ENCODE data around the gene PEX26. TPM values are rescaled to one million over a fixed set of nuclear protein-coding genes. Genes with fewer than 3 reads are reported as not detected.

Gene PEX26
- total RNA-seq = 46.1 and 50.1 TPM in 2 replicates
- long read RNA-seq, partial matches to known transcripts = 0 of 2 reads
- long read RNA-seq, other reads (novel, unspliced or antisense) = 2 of 2 reads

GRCh38 chr22:18077639-18078328 is at the start of gene PEX26:
Gene PEX26, plus strand, starts transcription at chr22:18077990. Its CDS starts 387 bp downstream, at chr22:18078377.
- Mint-ChIP-seq H3K4me1 (ENCODE audit: low read depth) (peaks cover 13% of the 10 kb centered on the region), H3K36me3 (ENCODE audit: insufficient read depth) (peaks cover 20% of the 10 kb centered on the region), H3K27me3 (no peaks in the 10 kb centered on the region), H3K9me3 (ENCODE audit: low read depth) (no peaks in the 10 kb centered on the region), H3K4me3 (ENCODE audit: low read depth) (peak within 1 kb of the TSS; percentile 88), H3K27ac (peak within 1 kb of the TSS; percentile 98)
- peak; percentile 81 for DNase-seq (ENCODE audit: low spot score, unreplicated experiment)
- TF ChIP-seq, protein P1, sequence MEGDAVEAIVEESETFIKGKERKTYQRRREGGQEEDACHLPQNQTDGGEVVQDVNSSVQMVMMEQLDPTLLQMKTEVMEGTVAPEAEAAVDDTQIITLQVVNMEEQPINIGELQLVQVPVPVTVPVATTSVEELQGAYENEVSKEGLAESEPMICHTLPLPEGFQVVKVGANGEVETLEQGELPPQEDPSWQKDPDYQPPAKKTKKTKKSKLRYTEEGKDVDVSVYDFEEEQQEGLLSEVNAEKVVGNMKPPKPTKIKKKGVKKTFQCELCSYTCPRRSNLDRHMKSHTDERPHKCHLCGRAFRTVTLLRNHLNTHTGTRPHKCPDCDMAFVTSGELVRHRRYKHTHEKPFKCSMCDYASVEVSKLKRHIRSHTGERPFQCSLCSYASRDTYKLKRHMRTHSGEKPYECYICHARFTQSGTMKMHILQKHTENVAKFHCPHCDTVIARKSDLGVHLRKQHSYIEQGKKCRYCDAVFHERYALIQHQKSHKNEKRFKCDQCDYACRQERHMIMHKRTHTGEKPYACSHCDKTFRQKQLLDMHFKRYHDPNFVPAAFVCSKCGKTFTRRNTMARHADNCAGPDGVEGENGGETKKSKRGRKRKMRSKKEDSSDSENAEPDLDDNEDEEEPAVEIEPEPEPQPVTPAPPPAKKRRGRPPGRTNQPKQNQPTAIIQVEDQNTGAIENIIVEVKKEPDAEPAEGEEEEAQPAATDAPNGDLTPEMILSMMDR (IDR thresholded peaks at IDR 0.05; ENCODE audit: unreplicated experiment) = no peak

GRCh38 chr22:18028817-18029527 is 48.8 kb upstream of the PEX26 start:
- Mint-ChIP-seq H3K36me3 (ENCODE audit: insufficient read depth) (no peaks in the 10 kb centered on the region), H3K4me1 (ENCODE audit: low read depth) (peaks cover 3% of the 10 kb centered on the region), H3K9me3 (ENCODE audit: low read depth) (no peaks in the 10 kb centered on the region), H3K4me3 (ENCODE audit: low read depth) (no peak overlapping the region), H3K27ac (no peak overlapping the region), H3K27me3 (peaks cover 44% of the 10 kb centered on the region)
- TF ChIP-seq, protein P1 (IDR thresholded peaks at IDR 0.05; ENCODE audit: unreplicated experiment) = no peak
- no peak for DNase-seq (ENCODE audit: low spot score, unreplicated experiment)

DNA sequence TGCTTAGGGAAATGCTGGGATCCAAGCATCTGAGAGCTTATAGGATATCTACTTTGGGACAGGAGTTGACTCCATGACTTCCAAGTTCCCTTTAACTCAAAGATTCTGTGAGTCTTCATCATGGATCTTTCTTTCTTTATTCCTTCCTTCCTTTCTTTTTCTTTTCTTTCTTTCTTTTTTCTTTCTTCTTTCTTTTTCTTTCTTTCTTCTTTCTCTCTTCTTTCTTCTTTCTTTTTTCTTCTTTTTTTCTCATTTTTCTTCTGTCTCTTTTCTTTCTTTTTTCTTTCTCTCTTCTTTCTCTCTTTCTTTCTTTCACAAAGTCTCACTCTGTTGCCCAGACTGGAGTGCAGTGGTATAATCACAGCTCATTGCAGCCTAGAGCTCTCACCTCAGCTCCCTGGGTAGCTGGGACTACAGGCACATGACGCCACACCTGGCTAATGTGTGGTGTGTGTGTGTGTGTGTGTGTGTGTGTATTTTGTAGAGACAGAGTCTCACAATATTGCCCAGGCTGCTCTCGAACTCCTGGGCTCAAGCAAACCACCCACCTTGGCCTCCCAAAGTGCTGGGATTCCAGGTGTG is 48.0 kb upstream of the PEX26 start:
- TF ChIP-seq, protein P1 (IDR thresholded peaks at IDR 0.05; ENCODE audit: unreplicated experiment) = no peak
- Mint-ChIP-seq H3K36me3 (ENCODE audit: insufficient read depth) (no peaks in the 10 kb centered on the region), H3K4me3 (ENCODE audit: low read depth) (no peak overlapping the region), H3K27ac (no peak overlapping the region), H3K9me3 (ENCODE audit: low read depth) (no peaks in the 10 kb centered on the region), H3K4me1 (ENCODE audit: low read depth) (peaks cover under 1% of the 10 kb centered on the region), H3K27me3 (peaks cover 40% of the 10 kb centered on the region)
- no peak for DNase-seq (ENCODE audit: low spot score, unreplicated experiment)

- no peak overlapping the region for H3K27ac Mint-ChIP-seq
- peaks cover 25% of the 10 kb centered on the region for H3K27me3 Mint-ChIP-seq
- H3K4me3 Mint-ChIP-seq (ENCODE audit: low read depth) = no peak overlapping the region
- no peaks in the 10 kb centered on the region for H3K9me3 Mint-ChIP-seq (ENCODE audit: low read depth)
- no peaks in the 10 kb centered on the region for H3K36me3 Mint-ChIP-seq (ENCODE audit: insufficient read depth)
- no peaks in the 10 kb centered on the region for H3K4me1 Mint-ChIP-seq (ENCODE audit: low read depth)
- no peak for DNase-seq (ENCODE audit: low spot score, unreplicated experiment)
- TF ChIP-seq, protein P1 (IDR thresholded peaks at IDR 0.05; ENCODE audit: unreplicated experiment) = no peak
These were observed 45.9 kb upstream of the PEX26 start for GRCh38 chr22:18031695-18032454.
